H9 (cell line): Measurements from ENCODE around the gene CETP. TPM values are rescaled to one million over a fixed set of nuclear protein-coding genes. Genes with fewer than 3 reads are reported as not detected.

Source experiments
- DNase-seq: peaks from one replicate; pipeline ENCODE4 v3.0.0-alpha.2; 2017
- H2AFZ ChIP-seq: one replicate; pipeline ENCODE4 v1.6.1; 2013; ENCODE audit warnings: mild to moderate bottlenecking, low read length, control low read depth, moderate library complexity
- H2AK5ac ChIP-seq: 2 replicates; pipeline ENCODE4 v1.6.1; 2013; ENCODE audit warnings: low read length, control low read depth, mixed read lengths; ENCODE audit not compliant: insufficient read length
- H2BK120ac ChIP-seq: one replicate; pipeline ENCODE4 v1.6.1; 2013; ENCODE audit warnings: low read depth, mild to moderate bottlenecking, low read length, control low read depth, inconsistent platforms; ENCODE audit not compliant: poor library complexity, severe bottlenecking
- H2BK12ac ChIP-seq: 2 replicates; pipeline ENCODE4 v1.6.1; 2013; ENCODE audit warnings: low read length, control low read depth, mixed read lengths, low read depth; ENCODE audit not compliant: insufficient read length
- H2BK15ac ChIP-seq: 2 replicates; pipeline ENCODE4 v1.6.1; 2013; ENCODE audit warnings: low read depth, low read length, control low read depth
- H2BK20ac ChIP-seq: one replicate; pipeline ENCODE4 v1.6.1; 2013; ENCODE audit warnings: low read depth, mild to moderate bottlenecking, low read length, control low read depth, inconsistent platforms; ENCODE audit not compliant: poor library complexity, severe bottlenecking
- H2BK5ac ChIP-seq: 2 replicates; pipeline ENCODE4 v1.6.1; 2013; ENCODE audit warnings: low read length, control low read depth, mixed read lengths; ENCODE audit not compliant: insufficient read length
- H3K14ac ChIP-seq: 2 replicates; pipeline ENCODE4 v1.6.1; 2013; ENCODE audit warnings: low read length, control low read depth; ENCODE audit not compliant: insufficient read depth
- H3K18ac ChIP-seq: 2 replicates; pipeline ENCODE4 v1.6.1; 2013; ENCODE audit warnings: low read depth, mild to moderate bottlenecking, mixed read lengths, low read length, control low read depth; ENCODE audit not compliant: insufficient read length
- H3K23ac ChIP-seq: 2 replicates; pipeline ENCODE4 v1.6.1; 2013; ENCODE audit warnings: low read length, control low read depth, mixed read lengths, low read depth; ENCODE audit not compliant: insufficient read length
- H3K23me2 ChIP-seq: 2 replicates; pipeline ENCODE4 v1.6.1; 2013; ENCODE audit warnings: low read depth, mild to moderate bottlenecking, mixed read lengths, low read length, control low read depth; ENCODE audit not compliant: insufficient read length, poor library complexity, severe bottlenecking
- H3K27ac ChIP-seq: 2 replicates; pipeline ENCODE4 v1.5.1; 2013; ENCODE audit warnings: low read length, control low read depth, mixed read lengths, low read depth; ENCODE audit not compliant: insufficient read length
- H3K27me3 ChIP-seq: 2 replicates; pipeline ENCODE4 v1.6.1; 2013; ENCODE audit warnings: low read length, control low read depth, inconsistent platforms; ENCODE audit not compliant: insufficient read depth
- H3K4ac ChIP-seq: 2 replicates; pipeline ENCODE4 v1.6.1; 2013; ENCODE audit warnings: low read depth, mild to moderate bottlenecking, control low read depth, inconsistent platforms, low read length, moderate library complexity
- H3K4me1 ChIP-seq: 2 replicates; pipeline ENCODE4 v1.6.1; 2013; ENCODE audit warnings: low read length, control low read depth, inconsistent platforms; ENCODE audit not compliant: insufficient read depth
- H3K4me2 ChIP-seq: 2 replicates; pipeline ENCODE4 v1.6.1; 2013; ENCODE audit warnings: low read length, control low read depth, mixed read lengths; ENCODE audit not compliant: insufficient read length, insufficient read depth
- H3K56ac ChIP-seq: 2 replicates; pipeline ENCODE4 v1.6.1; 2013; ENCODE audit warnings: low read depth, mild to moderate bottlenecking, mixed read lengths, low read length, control low read depth; ENCODE audit not compliant: insufficient read length
- H3K79me1 ChIP-seq: 2 replicates; pipeline ENCODE4 v1.6.1; 2013; ENCODE audit warnings: low read depth, mild to moderate bottlenecking, moderate library complexity, low read length, control low read depth, inconsistent platforms; ENCODE audit not compliant: insufficient read depth, poor library complexity, severe bottlenecking
- H3K79me2 ChIP-seq: 2 replicates; pipeline ENCODE4 v1.6.1; 2013; ENCODE audit warnings: low read length, control low read depth, inconsistent platforms; ENCODE audit not compliant: insufficient read depth
- H3K9ac ChIP-seq: 2 replicates; pipeline ENCODE4 v1.6.1; 2013; ENCODE audit warnings: low read length, control low read depth, mixed read lengths; ENCODE audit not compliant: insufficient read length; ENCODE audit errors: extremely low read depth
- H3K9me3 ChIP-seq: one replicate; pipeline ENCODE4 v1.6.1; 2013; ENCODE audit warnings: low read depth, low read length, inconsistent platforms; ENCODE audit not compliant: control insufficient read depth
- H3T11ph ChIP-seq: one replicate; pipeline ENCODE4 v1.6.1; 2013; ENCODE audit warnings: mild to moderate bottlenecking, low read length, control low read depth, inconsistent platforms
- H4K20me1 ChIP-seq: one replicate; pipeline ENCODE4 v1.6.1; 2013; ENCODE audit not compliant: control insufficient read depth, insufficient read length, insufficient read depth
- H4K5ac ChIP-seq: 2 replicates; pipeline ENCODE4 v1.6.1; 2013; ENCODE audit warnings: low read depth, mild to moderate bottlenecking, mixed read lengths, low read length, control low read depth; ENCODE audit not compliant: insufficient read length
- H4K8ac ChIP-seq: replicated peaks from 2 replicates; pipeline ENCODE4 v1.6.1; 2013; ENCODE audit warnings: low read length, control low read depth, mixed read lengths, low read depth; ENCODE audit not compliant: insufficient read length
- H4K91ac ChIP-seq: 2 replicates; pipeline ENCODE4 v1.6.1; 2013; ENCODE audit warnings: low read depth, mild to moderate bottlenecking, moderate library complexity, mixed read lengths, low read length, control low read depth; ENCODE audit not compliant: insufficient read length
- H3K27ac Mint-ChIP-seq, 3 experiments: 2 replicates in 2 of 3; 3 replicates in 1 of 3; pipeline ENCODE4 v1.8.0; 2020 to 2021; ENCODE audit warnings: mixed read lengths in 3 of 3, mild to moderate bottlenecking in 1 of 3, moderate library complexity in 1 of 3
- H3K27me3 Mint-ChIP-seq: 2 replicates; pipeline ENCODE4 v1.8.0; 2021; ENCODE audit warnings: low read depth, mild to moderate bottlenecking, moderate library complexity, mixed read lengths
- H3K36me3 Mint-ChIP-seq, 3 experiments: 2 replicates in 2 of 3; 3 replicates in 1 of 3; pipeline ENCODE4 v1.8.0; 2020 to 2021; ENCODE audit warnings: low read depth in 3 of 3, mixed read lengths in 3 of 3; ENCODE audit not compliant: insufficient read depth in 1 of 3
- H3K4me1 Mint-ChIP-seq, 2 experiments: 2 replicates each; pipeline ENCODE4 v1.8.0; 2020; ENCODE audit warnings: mixed read lengths in 2 of 2
- H3K4me3 Mint-ChIP-seq, 2 experiments: 2 replicates in 1 of 2; 3 replicates in 1 of 2; pipeline ENCODE4 v1.8.0; 2020 to 2021; ENCODE audit warnings: mild to moderate bottlenecking in 2 of 2, mixed read lengths in 2 of 2, moderate library complexity in 1 of 2
- H3K9me3 Mint-ChIP-seq, 2 experiments: 2 replicates in 1 of 2; 3 replicates in 1 of 2; pipeline ENCODE4 v1.8.0; 2020; ENCODE audit warnings: mild to moderate bottlenecking in 2 of 2, mixed read lengths in 2 of 2, moderate library complexity in 1 of 2
- WGBS: extraction: QIAGEN DNeasy Blood & Tissue Kit; methylation state at CpG from one replicate; pipeline ENCODE4 v1.1.7; 2013; ENCODE audit warnings: missing lambda C conversion rate, low lambda C conversion rate, mixed read lengths; ENCODE audit not compliant: insufficient read length; ENCODE audit errors: extremely low coverage; 5-methylcytosine and 5-hydroxymethylcytosine counted together
- total RNA-seq: library from RNA; stranded (reverse); gene quantifications from 2 replicates; pipeline ENCODE4 v1.2.1, GENCODE V29; 2021
- TF ChIP-seq, protein P1 (sequence below): fragments of 200-600 bp; sonication (generic); conservative IDR thresholded peaks from 3 replicates; pipeline ENCODE4 v1.8.0; 2021; ENCODE audit warnings: antibody characterized with exemption, mild to moderate bottlenecking

The CETP gene
- total RNA-seq, 1 experiment from 2014 or later: not detected

- DNase-seq: no peak
- Histone ChIP-seq H4K20me1 (no peaks in the 10 kb centered on the region), H2AFZ (no peak overlapping the region), H3K4me1 (no peaks in the 10 kb centered on the region), H3K9me3 (no peaks in the 10 kb centered on the region), H3K4me2 (no peak overlapping the region), H2AK5ac (no peak overlapping the region), H2BK5ac (no peak overlapping the region), H4K91ac (no peak overlapping the region), H3K9ac (no peak overlapping the region), H2BK120ac (no peak overlapping the region), H3K56ac (no peak overlapping the region), H2BK15ac (no peak overlapping the region), H3K4ac (no peak overlapping the region), H3K18ac (no peak overlapping the region), H2BK12ac (no peak overlapping the region), H3K23me2 (no peaks in the 10 kb centered on the region), H4K5ac (no peak overlapping the region), H4K8ac (no peak overlapping the region), H3K79me1 (no peaks in the 10 kb centered on the region), H3K27me3 (no peaks in the 10 kb centered on the region), H3K27ac (no peak overlapping the region), H3T11ph (no peak overlapping the region), H2BK20ac (no peak overlapping the region), H3K23ac (no peak overlapping the region), H3K14ac (no peak overlapping the region), H3K79me2 (no peaks in the 10 kb centered on the region)
- WGBS: no CpG with 5 or more reads among the region's 6 CpGs
- peak overlapping the region in 1 of 3 experiments; percentile 70; a peak in 1 of 7 replicates for H3K27ac Mint-ChIP-seq
- H3K9me3 Mint-ChIP-seq: peaks cover 3 to 11% of the 10 kb centered on the region in 2 experiments; a peak in 3 of 5 replicates
- H3K27me3 Mint-ChIP-seq: no peaks in the 10 kb centered on the region
- no peak overlapping the region for H3K4me3 Mint-ChIP-seq
- TF ChIP-seq, protein P1, sequence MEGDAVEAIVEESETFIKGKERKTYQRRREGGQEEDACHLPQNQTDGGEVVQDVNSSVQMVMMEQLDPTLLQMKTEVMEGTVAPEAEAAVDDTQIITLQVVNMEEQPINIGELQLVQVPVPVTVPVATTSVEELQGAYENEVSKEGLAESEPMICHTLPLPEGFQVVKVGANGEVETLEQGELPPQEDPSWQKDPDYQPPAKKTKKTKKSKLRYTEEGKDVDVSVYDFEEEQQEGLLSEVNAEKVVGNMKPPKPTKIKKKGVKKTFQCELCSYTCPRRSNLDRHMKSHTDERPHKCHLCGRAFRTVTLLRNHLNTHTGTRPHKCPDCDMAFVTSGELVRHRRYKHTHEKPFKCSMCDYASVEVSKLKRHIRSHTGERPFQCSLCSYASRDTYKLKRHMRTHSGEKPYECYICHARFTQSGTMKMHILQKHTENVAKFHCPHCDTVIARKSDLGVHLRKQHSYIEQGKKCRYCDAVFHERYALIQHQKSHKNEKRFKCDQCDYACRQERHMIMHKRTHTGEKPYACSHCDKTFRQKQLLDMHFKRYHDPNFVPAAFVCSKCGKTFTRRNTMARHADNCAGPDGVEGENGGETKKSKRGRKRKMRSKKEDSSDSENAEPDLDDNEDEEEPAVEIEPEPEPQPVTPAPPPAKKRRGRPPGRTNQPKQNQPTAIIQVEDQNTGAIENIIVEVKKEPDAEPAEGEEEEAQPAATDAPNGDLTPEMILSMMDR: no peak
- no peaks in the 10 kb centered on the region; a peak in 1 of 7 replicates for H3K36me3 Mint-ChIP-seq
- peaks cover 3% of the 10 kb centered on the region in 2 experiments; a peak in 1 of 4 replicates for H3K4me1 Mint-ChIP-seq
These were observed 8.7 kb upstream of the CETP start for GRCh38 chr16:56953006-56953405.
